HG03439 (cell line): Measurements from ENCODE around the gene ZNF722.
"Not testable (repeated sequence)": the region's sequence is repeated elsewhere in the genome, so short reads cannot be mapped to it uniquely, and the experiment has no call there.

Source experiments
- ATAC-seq: cut with Tn5 transposase; IDR thresholded peaks from one replicate; pipeline ENCODE4 v1.9.1; 2021; ENCODE audit warnings: mild to moderate bottlenecking, moderate library complexity; ENCODE audit not compliant: unreplicated experiment

ZNF722 gene

GRCh38 chr7:63998549-63998948, at the start of gene ZNF722:
Gene ZNF722, plus strand, starts transcription at chr7:63998849. Its CDS starts 113 bp downstream, at chr7:63998962.
- no peak for ATAC-seq

- no peak for ATAC-seq
These were observed 45.5 kb upstream of the ZNF722 start for GRCh38 chr7:63953181-63953580.

GRCh38 chr7:63968629-63969028, 30.0 kb upstream of the ZNF722 start:
- no peak for ATAC-seq

GRCh38 chr7:64015496-64015895, 16.8 kb downstream of the ZNF722 start:
- not testable (repeated sequence) for ATAC-seq

- ATAC-seq: no peak
These were observed 36.7 kb downstream of the ZNF722 start for GRCh38 chr7:64035388-64035787.

- ATAC-seq: no peak
These were observed 38.4 kb downstream of the ZNF722 start for GRCh38 chr7:64037095-64037494.

GRCh38 chr7:64045301-64046040, 46.8 kb downstream of the ZNF722 start, which contains the start of gene ZNF727:
Gene ZNF727, plus strand, starts transcription at chr7:64045434. Its CDS starts 188 bp downstream, at chr7:64045622.
- no peak for ATAC-seq

GRCh38 chr7:64046041-64046389, 47.4 kb downstream of the ZNF722 start:
- no peak for ATAC-seq
